ENCODE measurements around the gene TBX2. TPM values are rescaled to one million over a fixed set of nuclear protein-coding genes. Genes with fewer than 3 reads are reported as not detected.

TBX2 gene
- total and polyA plus RNA-seq, 10 of the 15 experiments (the other 5 are each of a cell fraction or from before 2014, with no cell fraction given), result 0.13 TPM; not detected in 9

GRCh38 chr17:61412143-61412859 is 12.7 kb downstream of the TBX2 start (continued):
- TF ChIP-seq ETV6 (conservative IDR thresholded peaks at IDR 0.05 in 1 of 2, IDR thresholded peaks at IDR 0.05 in 1 of 2; ENCODE audit: borderline replicate concordance in 1 of 2, low read depth in 1 of 2), result peak in 1 of 2 experiments; percentile 92; a peak in 2 of 4 replicates
- peak; percentile 89 for TF ChIP-seq RAD21 (IDR thresholded peaks at IDR 0.05; ENCODE audit: insufficient read depth, low read depth, low read length)
- TF ChIP-seq JUND (IDR thresholded peaks at IDR 0.05; ENCODE audit: low read depth, low read length), result no peak
- TF ChIP-seq RELB (IDR thresholded peaks at IDR 0.05; ENCODE audit: low read depth), result no peak
- peak; percentile 66 for TF ChIP-seq YY1 (IDR thresholded peaks at IDR 0.05; ENCODE audit: low read depth, low read length)
- peak; percentile 89 for TF ChIP-seq RB1 (IDR thresholded peaks at IDR 0.05; ENCODE audit: borderline replicate concordance)
- peak in 1 of 2 experiments; percentile 51; a peak in 2 of 4 replicates for TF ChIP-seq BHLHE40 (IDR thresholded peaks at IDR 0.05; ENCODE audit: borderline replicate concordance in 1 of 2, low read depth in 2 of 2, low read length in 1 of 2)
- TF ChIP-seq MAX (IDR thresholded peaks at IDR 0.05; ENCODE audit: low read depth, low read length), result 0 out of 2 replicates have a peak, but pooled peaks have one; percentile 17
- TF ChIP-seq ZNF207 (IDR thresholded peaks at IDR 0.05; ENCODE audit: borderline replicate concordance), result no peak
- peak; percentile 83 to 94 (median 87) for TF ChIP-seq CTCF (IDR thresholded peaks at IDR 0.05 in 2 of 3, conservative IDR thresholded peaks at IDR 0.05 in 1 of 3; ENCODE audit: control insufficient read depth in 2 of 3, extremely low read depth in 1 of 3, insufficient read depth in 1 of 3, low read depth in 3 of 3, low read length in 3 of 3)
- TF ChIP-seq E2F8 (IDR thresholded peaks at IDR 0.05; ENCODE audit: low read depth, partially characterized antibody), result no peak
- TF ChIP-seq TARDBP (IDR thresholded peaks at IDR 0.05; ENCODE audit: borderline replicate concordance), result peak; percentile 57; the same call in 1 of the 2 replicates
